ENCODE results near the gene ADORA1.

- TF ChIP-seq, protein P1, sequence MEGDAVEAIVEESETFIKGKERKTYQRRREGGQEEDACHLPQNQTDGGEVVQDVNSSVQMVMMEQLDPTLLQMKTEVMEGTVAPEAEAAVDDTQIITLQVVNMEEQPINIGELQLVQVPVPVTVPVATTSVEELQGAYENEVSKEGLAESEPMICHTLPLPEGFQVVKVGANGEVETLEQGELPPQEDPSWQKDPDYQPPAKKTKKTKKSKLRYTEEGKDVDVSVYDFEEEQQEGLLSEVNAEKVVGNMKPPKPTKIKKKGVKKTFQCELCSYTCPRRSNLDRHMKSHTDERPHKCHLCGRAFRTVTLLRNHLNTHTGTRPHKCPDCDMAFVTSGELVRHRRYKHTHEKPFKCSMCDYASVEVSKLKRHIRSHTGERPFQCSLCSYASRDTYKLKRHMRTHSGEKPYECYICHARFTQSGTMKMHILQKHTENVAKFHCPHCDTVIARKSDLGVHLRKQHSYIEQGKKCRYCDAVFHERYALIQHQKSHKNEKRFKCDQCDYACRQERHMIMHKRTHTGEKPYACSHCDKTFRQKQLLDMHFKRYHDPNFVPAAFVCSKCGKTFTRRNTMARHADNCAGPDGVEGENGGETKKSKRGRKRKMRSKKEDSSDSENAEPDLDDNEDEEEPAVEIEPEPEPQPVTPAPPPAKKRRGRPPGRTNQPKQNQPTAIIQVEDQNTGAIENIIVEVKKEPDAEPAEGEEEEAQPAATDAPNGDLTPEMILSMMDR (IDR thresholded peaks at IDR 0.05) = no peak
- TF ChIP-seq EP300 (IDR thresholded peaks at IDR 0.05; ENCODE audit: low read depth) (no peak), POLR2A (IDR thresholded peaks at IDR 0.05) (no peak), POLR2AphosphoS5 (IDR thresholded peaks at IDR 0.05) (no peak)
Observed at GRCh38 chr1:203206129-203206687, 78.7 kb downstream of the ADORA1 start.

Data from transverse colon (tissue), 4 donors.